Stimulated activated naive B cell treated with anti-CD40 and anti-IgM and Interleukin-4, amounts not matched to agents 10 μg/mL and 1 μg/mL and 100 μg/mL, for 72 hours (primary cell): ENCODE results near the gene CDC42BPB.

Experiments
- ATAC-seq, 2 donors: fragments of 150-1000 bp; cut with Tn5 transposase; replicated peaks; 2 replicates each; pipeline ENCODE4 v1.10.0; 2021; ENCODE audit warnings: moderate library complexity in 1 of 2
- DNase-seq: peaks from one replicate; pipeline ENCODE4 v3.0.0; 2021
- H3K27ac Mint-ChIP-seq: one replicate; pipeline ENCODE4 v1.8.0; 2022; ENCODE audit warnings: mild to moderate bottlenecking, mixed read lengths
- H3K27me3 Mint-ChIP-seq, 2 donors: one replicate each; pipeline ENCODE4 v1.8.0; 2022; ENCODE audit warnings: mixed read lengths in 2 of 2
- H3K36me3 Mint-ChIP-seq, 2 donors: one replicate each; pipeline ENCODE4 v1.8.0; 2022; ENCODE audit warnings: mixed read lengths in 2 of 2, mild to moderate bottlenecking in 1 of 2
- H3K4me1 Mint-ChIP-seq, 2 donors: one replicate each; pipeline ENCODE4 v1.8.0; 2022; ENCODE audit warnings: mixed read lengths in 2 of 2, mild to moderate bottlenecking in 1 of 2
- H3K4me3 Mint-ChIP-seq, 2 donors: one replicate each; pipeline ENCODE4 v1.8.0; 2022; ENCODE audit warnings: mild to moderate bottlenecking in 2 of 2, mixed read lengths in 2 of 2, moderate library complexity in 1 of 2
- H3K9me3 Mint-ChIP-seq, 2 donors: one replicate each; pipeline ENCODE4 v1.8.0; 2022; ENCODE audit warnings: mixed read lengths in 2 of 2, mild to moderate bottlenecking in 1 of 2

The CDC42BPB gene

GRCh38 chr14:102965282-102965681 lies 92.1 kb downstream of the CDC42BPB start:
- Mint-ChIP-seq H3K27me3 (no peaks in the 10 kb centered on the region), H3K9me3 (no peaks in the 10 kb centered on the region), H3K27ac (no peak overlapping the region), H3K36me3 (peaks cover 60 to 66% of the 10 kb centered on the region in 2 donors), H3K4me1 (no peaks in the 10 kb centered on the region), H3K4me3 (no peak overlapping the region)
- ATAC-seq: no peak
- no peak for DNase-seq

GRCh38 chr14:102964152-102964730 lies 93.1 kb downstream of the CDC42BPB start:
- Mint-ChIP-seq H3K4me1 (no peaks in the 10 kb centered on the region), H3K27me3 (no peaks in the 10 kb centered on the region), H3K36me3 (peaks cover 61 to 64% of the 10 kb centered on the region in 2 donors), H3K4me3 (no peak overlapping the region), H3K9me3 (no peaks in the 10 kb centered on the region), H3K27ac (no peak overlapping the region)
- DNase-seq: no peak
- ATAC-seq: no peak

- DNase-seq: no peak
- H3K4me3 Mint-ChIP-seq: no peak overlapping the region
- no peak for ATAC-seq
- H3K9me3 Mint-ChIP-seq: no peaks in the 10 kb centered on the region
- H3K36me3 Mint-ChIP-seq: peaks cover 55 to 66% of the 10 kb centered on the region in 2 donors
- H3K27ac Mint-ChIP-seq: no peak overlapping the region
- no peaks in the 10 kb centered on the region for H3K4me1 Mint-ChIP-seq
- H3K27me3 Mint-ChIP-seq: no peaks in the 10 kb centered on the region
Measured at GRCh38 chr14:102962111-102962627, 95.2 kb downstream of the CDC42BPB start.

GRCh38 chr14:102958461-102958860 lies 98.9 kb downstream of the CDC42BPB start:
- H3K4me1 Mint-ChIP-seq: no peaks in the 10 kb centered on the region
- no peaks in the 10 kb centered on the region for H3K27me3 Mint-ChIP-seq
- DNase-seq: no peak
- no peak for ATAC-seq
- H3K4me3 Mint-ChIP-seq: no peak overlapping the region
- H3K36me3 Mint-ChIP-seq: peaks cover 56 to 73% of the 10 kb centered on the region in 2 donors
- no peak overlapping the region for H3K27ac Mint-ChIP-seq
- H3K9me3 Mint-ChIP-seq: no peaks in the 10 kb centered on the region

- Mint-ChIP-seq H3K27me3 (no peaks in the 10 kb centered on the region), H3K4me3 (no peak overlapping the region), H3K9me3 (no peaks in the 10 kb centered on the region), H3K36me3 (peaks cover 55 to 76% of the 10 kb centered on the region in 2 donors), H3K27ac (no peak overlapping the region), H3K4me1 (no peaks in the 10 kb centered on the region)
- ATAC-seq: no peak
- DNase-seq: no peak
Measured at GRCh38 chr14:102957222-102957621, 100.1 kb downstream of the CDC42BPB start.

GRCh38 chr14:102955636-102956408 lies 101.5 kb downstream of the CDC42BPB start:
- ATAC-seq (no peak), DNase-seq (no peak)
- Mint-ChIP-seq H3K4me1 (no peaks in the 10 kb centered on the region), H3K27me3 (no peaks in the 10 kb centered on the region), H3K9me3 (no peaks in the 10 kb centered on the region), H3K27ac (no peak overlapping the region), H3K36me3 (peaks cover 50 to 77% of the 10 kb centered on the region in 2 donors), H3K4me3 (no peak overlapping the region)

- Mint-ChIP-seq H3K27ac (no peak overlapping the region), H3K4me1 (peaks cover 7 to 9% of the 10 kb centered on the region in 2 donors), H3K27me3 (no peaks in the 10 kb centered on the region), H3K9me3 (no peaks in the 10 kb centered on the region), H3K4me3 (no peak overlapping the region), H3K36me3 (peaks cover 51 to 74% of the 10 kb centered on the region in 2 donors)
- ATAC-seq (no peak), DNase-seq (no peak)
Measured at GRCh38 chr14:102954081-102954789, 103.1 kb downstream of the CDC42BPB start.

GRCh38 chr14:102953100-102953499 lies 104.2 kb downstream of the CDC42BPB start:
- Mint-ChIP-seq H3K27me3 (no peaks in the 10 kb centered on the region), H3K4me1 (peaks cover 13 to 16% of the 10 kb centered on the region in 2 donors), H3K9me3 (no peaks in the 10 kb centered on the region), H3K36me3 (peaks cover 52 to 73% of the 10 kb centered on the region in 2 donors), H3K4me3 (no peak overlapping the region), H3K27ac (no peak overlapping the region)
- ATAC-seq (no peak), DNase-seq (no peak)

- no peaks in the 10 kb centered on the region for H3K9me3 Mint-ChIP-seq
- DNase-seq (no peak), ATAC-seq (no peak)
- no peaks in the 10 kb centered on the region for H3K27me3 Mint-ChIP-seq
- H3K4me3 Mint-ChIP-seq: no peak overlapping the region
- peaks cover 13 to 16% of the 10 kb centered on the region in 2 donors for H3K4me1 Mint-ChIP-seq
- peak overlapping the region; percentile 51 for H3K27ac Mint-ChIP-seq
- peaks cover 45 to 71% of the 10 kb centered on the region in 2 donors for H3K36me3 Mint-ChIP-seq
Measured at GRCh38 chr14:102952276-102952675, 105.1 kb downstream of the CDC42BPB start.

- Mint-ChIP-seq H3K36me3 (peaks cover 45 to 72% of the 10 kb centered on the region in 2 donors), H3K4me1 (peaks cover 13 to 16% of the 10 kb centered on the region in 2 donors), H3K9me3 (no peaks in the 10 kb centered on the region), H3K27ac (no peak overlapping the region), H3K27me3 (no peaks in the 10 kb centered on the region), H3K4me3 (no peak overlapping the region)
- no peak for ATAC-seq
- DNase-seq: no peak
Measured at GRCh38 chr14:102951799-102952198, 105.5 kb downstream of the CDC42BPB start.

- Mint-ChIP-seq H3K27ac (no peak overlapping the region), H3K4me3 (no peak overlapping the region), H3K9me3 (no peaks in the 10 kb centered on the region), H3K27me3 (no peaks in the 10 kb centered on the region), H3K4me1 (peaks cover 13 to 16% of the 10 kb centered on the region in 2 donors), H3K36me3 (peaks cover 44 to 68% of the 10 kb centered on the region in 2 donors)
- ATAC-seq (no peak), DNase-seq (no peak)
Measured at GRCh38 chr14:102951034-102951433, 106.3 kb downstream of the CDC42BPB start.

- peaks cover 45 to 71% of the 10 kb centered on the region in 2 donors for H3K36me3 Mint-ChIP-seq
- ATAC-seq (no peak), DNase-seq (no peak)
- H3K4me1 Mint-ChIP-seq: peaks cover 13 to 16% of the 10 kb centered on the region in 2 donors
- H3K27me3 Mint-ChIP-seq: no peaks in the 10 kb centered on the region
- no peaks in the 10 kb centered on the region for H3K9me3 Mint-ChIP-seq
- no peak overlapping the region for H3K4me3 Mint-ChIP-seq
- peak overlapping the region; percentile 91 for H3K27ac Mint-ChIP-seq
Measured at GRCh38 chr14:102949801-102950451, 107.4 kb downstream of the CDC42BPB start.

- Mint-ChIP-seq H3K4me3 (peak overlapping the region; percentile 43 to 46), H3K36me3 (peaks cover 48 to 68% of the 10 kb centered on the region in 2 donors), H3K4me1 (peaks cover 13 to 16% of the 10 kb centered on the region in 2 donors), H3K27me3 (no peaks in the 10 kb centered on the region), H3K27ac (peak overlapping the region; percentile 91), H3K9me3 (no peaks in the 10 kb centered on the region)
- DNase-seq (peak; percentile 66), ATAC-seq (peak; percentile 95 to 97)
Measured at GRCh38 chr14:102949062-102949800, 108.1 kb downstream of the CDC42BPB start.
